GM19395 (cell line): ENCODE data around the gene CACNA1A.

Experiments used
- ATAC-seq: cut with Tn5 transposase; IDR thresholded peaks from one replicate; pipeline ENCODE4 v1.9.1; 2021; ENCODE audit warnings: mild to moderate bottlenecking, moderate library complexity; ENCODE audit not compliant: unreplicated experiment

The CACNA1A gene

GRCh38 chr19:13493516-13494310 is 12.6 kb downstream of the CACNA1A start:
- ATAC-seq, result no peak

GRCh38 chr19:13492128-13492527 is 14.2 kb downstream of the CACNA1A start:
- no peak for ATAC-seq

GRCh38 chr19:13487985-13488384 is 18.3 kb downstream of the CACNA1A start:
- no peak for ATAC-seq

- ATAC-seq, result no peak
Observed at GRCh38 chr19:13484166-13484565, 22.1 kb downstream of the CACNA1A start.

GRCh38 chr19:13483215-13483614 is 23.1 kb downstream of the CACNA1A start:
- no peak for ATAC-seq

GRCh38 chr19:13478576-13478975 is 27.7 kb downstream of the CACNA1A start:
- ATAC-seq, result no peak

GRCh38 chr19:13476071-13476470 is 30.2 kb downstream of the CACNA1A start:
- no peak for ATAC-seq

- ATAC-seq, result no peak
Observed at GRCh38 chr19:13475044-13475443, 31.2 kb downstream of the CACNA1A start.

- no peak for ATAC-seq
Observed at GRCh38 chr19:13466697-13467096, 39.6 kb downstream of the CACNA1A start.

GRCh38 chr19:13463296-13463695 is 43.0 kb downstream of the CACNA1A start:
- no peak for ATAC-seq

- ATAC-seq, result no peak
Observed at GRCh38 chr19:13461536-13461935, 44.7 kb downstream of the CACNA1A start.

- no peak for ATAC-seq
Observed at GRCh38 chr19:13460045-13460444, 46.2 kb downstream of the CACNA1A start.

- ATAC-seq, result no peak
Observed at GRCh38 chr19:13459351-13459750, 46.9 kb downstream of the CACNA1A start.

- no peak for ATAC-seq
Observed at GRCh38 chr19:13451434-13451995, 54.8 kb downstream of the CACNA1A start.

GRCh38 chr19:13447978-13448377 is 58.3 kb downstream of the CACNA1A start:
- no peak for ATAC-seq

GRCh38 chr19:13441810-13442512 is 64.3 kb downstream of the CACNA1A start:
- ATAC-seq, result no peak

- no peak for ATAC-seq
Observed at GRCh38 chr19:13437919-13438618, 68.2 kb downstream of the CACNA1A start.

- no peak for ATAC-seq
Observed at GRCh38 chr19:13436352-13436751, 69.9 kb downstream of the CACNA1A start.

- no peak for ATAC-seq
Observed at GRCh38 chr19:13430790-13431582, 75.3 kb downstream of the CACNA1A start.

- no peak for ATAC-seq
Observed at GRCh38 chr19:13429563-13429962, 76.7 kb downstream of the CACNA1A start.

- ATAC-seq, result no peak
Observed at GRCh38 chr19:13428352-13428751, 77.9 kb downstream of the CACNA1A start.
